Measurements from ENCODE around the gene GPX3.

GPX3 gene

GRCh38 chr5:151020304-151021110 lies at the start of gene GPX3:
Gene GPX3, plus strand, starts transcription at chr5:151020591. Its CDS starts 64 bp downstream, at chr5:151020655.
- H3K9ac ChIP-seq (ENCODE audit: low read length), result no peak within 1 kb of the TSS
- H3K9me3 ChIP-seq (replicated peaks; ENCODE audit: insufficient read depth, low read length), result no peaks in the 10 kb centered on the region
- H3K4me1 ChIP-seq (ENCODE audit: low read length), result no peaks in the 10 kb centered on the region
- no peaks in the 10 kb centered on the region; the same call in 1 of the 2 replicates for H3F3A ChIP-seq (ENCODE audit: insufficient read depth, low read length)
- no peaks in the 10 kb centered on the region for H3K9me2 ChIP-seq (replicated peaks; ENCODE audit: insufficient read depth, low read length)
- H4K20me1 ChIP-seq (ENCODE audit: insufficient read depth, low read length), result no peaks in the 10 kb centered on the region
- TF ChIP-seq EZH2 (optimal IDR thresholded peaks at IDR 0.05; ENCODE audit: low read depth, low read length) (no peak), CTCF (IDR thresholded peaks at IDR 0.05; ENCODE audit: low read length) (no peak), EZH2phosphoT487 (IDR thresholded peaks at IDR 0.05; ENCODE audit: low read length) (no peak)
- DNase-seq, result no peak
- H3K27me3 ChIP-seq (replicated peaks; ENCODE audit: insufficient read depth, low read length), result no peaks in the 10 kb centered on the region
- no peak within 1 kb of the TSS for H2AFZ ChIP-seq (ENCODE audit: low read length)
- no peak within 1 kb of the TSS for H3K4me2 ChIP-seq (ENCODE audit: low read depth, low read length)
- no peak within 1 kb of the TSS for H3K4me3 ChIP-seq (ENCODE audit: low read length)
- no peak within 1 kb of the TSS for H3K27ac ChIP-seq (ENCODE audit: low read length)
- H3K36me3 ChIP-seq (replicated peaks; ENCODE audit: insufficient read depth, low read length), result no peaks in the 10 kb centered on the region
- no peaks in the 10 kb centered on the region for H3K79me2 ChIP-seq (ENCODE audit: low read length)

GRCh38 chr5:150978590-150978989 lies 41.8 kb upstream of the GPX3 start:
- H3K4me3 ChIP-seq (ENCODE audit: low read length), result no peak overlapping the region
- no peaks in the 10 kb centered on the region for H3K9me2 ChIP-seq (replicated peaks; ENCODE audit: insufficient read depth, low read length)
- DNase-seq, result no peak
- H3K36me3 ChIP-seq (replicated peaks; ENCODE audit: insufficient read depth, low read length), result no peaks in the 10 kb centered on the region
- no peak overlapping the region for H2AFZ ChIP-seq (ENCODE audit: low read length)
- H3K9ac ChIP-seq (ENCODE audit: low read length), result no peak overlapping the region
- H3F3A ChIP-seq (ENCODE audit: insufficient read depth, low read length), result no peaks in the 10 kb centered on the region
- no peaks in the 10 kb centered on the region for H3K9me3 ChIP-seq (replicated peaks; ENCODE audit: insufficient read depth, low read length)
- TF ChIP-seq CTCF (IDR thresholded peaks at IDR 0.05; ENCODE audit: low read length) (no peak), EZH2 (optimal IDR thresholded peaks at IDR 0.05; ENCODE audit: low read depth, low read length) (no peak), EZH2phosphoT487 (IDR thresholded peaks at IDR 0.05; ENCODE audit: low read length) (no peak)
- no peaks in the 10 kb centered on the region for H3K27me3 ChIP-seq (replicated peaks; ENCODE audit: insufficient read depth, low read length)
- H3K4me1 ChIP-seq (ENCODE audit: low read length), result peaks cover 11% of the 10 kb centered on the region; the same call in 1 of the 2 replicates
- H3K79me2 ChIP-seq (ENCODE audit: low read length), result no peaks in the 10 kb centered on the region
- no peak overlapping the region for H3K27ac ChIP-seq (ENCODE audit: low read length)
- no peak overlapping the region for H3K4me2 ChIP-seq (ENCODE audit: low read depth, low read length)
- no peaks in the 10 kb centered on the region for H4K20me1 ChIP-seq (ENCODE audit: insufficient read depth, low read length)

GRCh38 chr5:150987746-150988145 lies 32.6 kb upstream of the GPX3 start:
- Histone ChIP-seq H3K9me2 (replicated peaks; ENCODE audit: insufficient read depth, low read length) (no peaks in the 10 kb centered on the region), H3K9me3 (replicated peaks; ENCODE audit: insufficient read depth, low read length) (no peaks in the 10 kb centered on the region), H3K4me2 (ENCODE audit: low read depth, low read length) (no peak overlapping the region), H3K4me3 (ENCODE audit: low read length) (no peak overlapping the region), H3K9ac (ENCODE audit: low read length) (no peak overlapping the region), H3K27ac (ENCODE audit: low read length) (no peak overlapping the region), H2AFZ (ENCODE audit: low read length) (no peak overlapping the region), H3K79me2 (ENCODE audit: low read length) (no peaks in the 10 kb centered on the region), H3K36me3 (replicated peaks; ENCODE audit: insufficient read depth, low read length) (no peaks in the 10 kb centered on the region), H3K27me3 (replicated peaks; ENCODE audit: insufficient read depth, low read length) (no peaks in the 10 kb centered on the region), H3K4me1 (ENCODE audit: low read length) (no peaks in the 10 kb centered on the region), H4K20me1 (ENCODE audit: insufficient read depth, low read length) (no peaks in the 10 kb centered on the region), H3F3A (ENCODE audit: insufficient read depth, low read length) (no peaks in the 10 kb centered on the region)
- TF ChIP-seq EZH2 (optimal IDR thresholded peaks at IDR 0.05; ENCODE audit: low read depth, low read length), result no peak
- no peak for TF ChIP-seq EZH2phosphoT487 (IDR thresholded peaks at IDR 0.05; ENCODE audit: low read length)
- TF ChIP-seq CTCF (IDR thresholded peaks at IDR 0.05; ENCODE audit: low read length), result no peak
- DNase-seq, result no peak
